ENCODE results near the gene ISG15.
A peak's percentile ranks its signal among the peaks of the same experiment; 100 is the strongest.

ISG15 gene

DNA sequence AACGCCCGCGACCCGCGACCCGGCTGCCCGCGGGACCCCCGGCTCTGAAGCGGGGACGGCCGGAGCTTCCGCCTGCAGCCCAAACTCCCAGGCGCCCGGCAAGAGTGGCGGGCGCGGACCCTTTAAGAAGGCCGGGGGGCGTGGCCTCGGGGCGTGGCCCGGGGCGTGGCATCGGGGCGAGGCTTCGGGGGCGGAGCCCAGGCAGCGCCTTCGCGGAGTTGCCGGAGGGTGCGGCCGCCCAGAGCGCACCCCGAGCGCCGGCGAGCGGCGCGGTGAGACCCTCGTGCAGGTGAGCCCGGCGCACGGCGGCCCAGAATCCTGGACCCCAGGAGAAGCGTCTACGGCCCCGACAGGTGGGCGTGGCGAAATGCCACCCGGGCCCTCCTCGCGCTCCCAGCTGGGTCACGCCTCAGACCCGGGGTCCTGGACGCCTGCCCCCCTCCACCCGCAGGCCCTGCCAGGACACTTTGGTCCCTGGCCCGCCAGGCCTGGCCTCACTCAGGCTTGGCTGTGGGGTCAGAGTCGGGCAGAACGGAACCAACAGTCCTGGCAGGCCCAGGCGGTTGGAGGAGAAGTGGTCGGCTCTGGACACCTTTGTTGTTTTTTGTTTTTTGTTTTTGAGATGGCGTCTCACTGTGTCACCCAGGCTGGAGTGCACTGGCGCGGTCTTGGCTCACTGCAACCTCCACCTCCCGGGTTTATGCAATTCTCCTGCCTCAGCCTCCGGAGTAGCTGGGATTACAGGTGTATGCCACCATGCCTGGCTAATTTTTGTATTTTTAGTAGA, 46.4 kb downstream of the ISG15 start:
- TF ChIP-seq, protein P1, sequence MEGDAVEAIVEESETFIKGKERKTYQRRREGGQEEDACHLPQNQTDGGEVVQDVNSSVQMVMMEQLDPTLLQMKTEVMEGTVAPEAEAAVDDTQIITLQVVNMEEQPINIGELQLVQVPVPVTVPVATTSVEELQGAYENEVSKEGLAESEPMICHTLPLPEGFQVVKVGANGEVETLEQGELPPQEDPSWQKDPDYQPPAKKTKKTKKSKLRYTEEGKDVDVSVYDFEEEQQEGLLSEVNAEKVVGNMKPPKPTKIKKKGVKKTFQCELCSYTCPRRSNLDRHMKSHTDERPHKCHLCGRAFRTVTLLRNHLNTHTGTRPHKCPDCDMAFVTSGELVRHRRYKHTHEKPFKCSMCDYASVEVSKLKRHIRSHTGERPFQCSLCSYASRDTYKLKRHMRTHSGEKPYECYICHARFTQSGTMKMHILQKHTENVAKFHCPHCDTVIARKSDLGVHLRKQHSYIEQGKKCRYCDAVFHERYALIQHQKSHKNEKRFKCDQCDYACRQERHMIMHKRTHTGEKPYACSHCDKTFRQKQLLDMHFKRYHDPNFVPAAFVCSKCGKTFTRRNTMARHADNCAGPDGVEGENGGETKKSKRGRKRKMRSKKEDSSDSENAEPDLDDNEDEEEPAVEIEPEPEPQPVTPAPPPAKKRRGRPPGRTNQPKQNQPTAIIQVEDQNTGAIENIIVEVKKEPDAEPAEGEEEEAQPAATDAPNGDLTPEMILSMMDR (IDR thresholded peaks at IDR 0.05; ENCODE audit: borderline replicate concordance, insufficient read depth, low read depth, low read length), result no peak
- peak overlapping the region; percentile 53 for H3K4me3 ChIP-seq (ENCODE audit: low read depth, low read length)

DNA sequence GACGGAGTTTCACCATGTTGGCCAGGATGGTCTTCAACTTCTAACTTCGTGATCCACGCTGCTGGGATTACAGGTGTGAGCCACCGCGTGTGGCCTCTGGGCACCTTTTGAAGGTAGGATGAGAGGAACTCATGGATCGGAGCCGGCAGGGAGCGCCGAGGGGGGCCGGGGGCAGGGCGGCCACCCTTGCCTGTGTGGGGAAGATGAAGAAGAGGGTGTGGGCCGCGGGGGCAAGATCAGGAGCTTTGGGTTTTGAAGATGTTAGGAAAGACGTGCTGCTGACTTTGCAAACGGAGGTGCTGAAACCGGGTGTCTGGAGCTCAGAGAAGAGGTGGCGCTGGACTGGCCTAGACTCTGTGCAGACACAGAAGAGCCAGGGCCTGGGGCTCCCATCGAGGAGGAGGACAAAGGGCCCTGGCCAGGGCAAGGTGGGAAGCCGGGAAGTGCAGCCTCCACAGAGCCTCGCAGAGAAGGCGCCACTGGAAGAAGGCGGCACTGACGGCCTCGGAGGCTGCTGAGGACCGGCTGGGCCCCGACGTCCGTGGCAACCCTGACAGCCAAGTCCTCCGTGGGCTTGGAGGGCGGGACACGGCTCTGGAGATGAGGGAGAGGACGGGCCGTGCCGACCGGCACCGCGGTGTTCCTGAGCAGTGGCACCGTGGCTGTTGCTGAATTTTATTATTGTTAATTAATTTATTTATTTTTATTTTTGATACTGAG, 47.1 kb downstream of the ISG15 start:
- TF ChIP-seq, protein P1 (IDR thresholded peaks at IDR 0.05; ENCODE audit: borderline replicate concordance, insufficient read depth, low read depth, low read length), result no peak
- H3K4me3 ChIP-seq (ENCODE audit: low read depth, low read length), result no peak overlapping the region

DNA sequence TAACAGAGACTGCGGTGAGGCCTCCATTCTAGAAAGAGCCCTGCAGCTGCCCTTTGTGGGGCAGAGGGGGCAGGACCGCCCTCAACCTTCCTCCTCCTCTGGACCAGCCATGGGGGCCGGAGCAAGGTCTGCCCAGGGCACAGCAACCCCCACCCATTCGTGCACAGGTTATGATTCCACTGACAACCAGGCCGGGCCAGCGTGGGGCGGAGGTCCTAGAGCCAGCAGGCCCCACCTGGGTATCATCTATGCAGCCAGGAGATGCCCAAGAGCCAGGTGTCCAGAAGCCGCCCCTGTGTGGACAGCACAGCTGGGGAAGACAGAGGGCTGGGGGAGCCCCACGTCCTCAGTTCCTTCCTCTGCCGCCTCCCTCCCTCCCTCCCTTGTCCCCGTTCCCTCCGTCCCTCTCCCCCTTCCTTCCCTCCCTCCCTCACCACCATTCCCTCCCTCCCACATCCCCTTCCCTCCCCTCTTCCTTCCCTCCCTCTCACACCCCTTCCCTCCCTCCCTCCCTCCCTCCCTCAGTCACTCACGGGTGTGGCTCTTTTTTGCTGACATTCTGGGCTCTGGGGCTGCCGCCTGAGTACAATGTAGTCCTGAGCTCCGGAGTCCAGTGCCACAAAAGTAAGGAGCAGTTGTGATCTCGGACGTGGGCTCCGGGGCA, 48.5 kb downstream of the ISG15 start:
- TF ChIP-seq, protein P1 (IDR thresholded peaks at IDR 0.05; ENCODE audit: borderline replicate concordance, insufficient read depth, low read depth, low read length), result no peak
- no peak overlapping the region for H3K4me3 ChIP-seq (ENCODE audit: low read depth, low read length)

DNA sequence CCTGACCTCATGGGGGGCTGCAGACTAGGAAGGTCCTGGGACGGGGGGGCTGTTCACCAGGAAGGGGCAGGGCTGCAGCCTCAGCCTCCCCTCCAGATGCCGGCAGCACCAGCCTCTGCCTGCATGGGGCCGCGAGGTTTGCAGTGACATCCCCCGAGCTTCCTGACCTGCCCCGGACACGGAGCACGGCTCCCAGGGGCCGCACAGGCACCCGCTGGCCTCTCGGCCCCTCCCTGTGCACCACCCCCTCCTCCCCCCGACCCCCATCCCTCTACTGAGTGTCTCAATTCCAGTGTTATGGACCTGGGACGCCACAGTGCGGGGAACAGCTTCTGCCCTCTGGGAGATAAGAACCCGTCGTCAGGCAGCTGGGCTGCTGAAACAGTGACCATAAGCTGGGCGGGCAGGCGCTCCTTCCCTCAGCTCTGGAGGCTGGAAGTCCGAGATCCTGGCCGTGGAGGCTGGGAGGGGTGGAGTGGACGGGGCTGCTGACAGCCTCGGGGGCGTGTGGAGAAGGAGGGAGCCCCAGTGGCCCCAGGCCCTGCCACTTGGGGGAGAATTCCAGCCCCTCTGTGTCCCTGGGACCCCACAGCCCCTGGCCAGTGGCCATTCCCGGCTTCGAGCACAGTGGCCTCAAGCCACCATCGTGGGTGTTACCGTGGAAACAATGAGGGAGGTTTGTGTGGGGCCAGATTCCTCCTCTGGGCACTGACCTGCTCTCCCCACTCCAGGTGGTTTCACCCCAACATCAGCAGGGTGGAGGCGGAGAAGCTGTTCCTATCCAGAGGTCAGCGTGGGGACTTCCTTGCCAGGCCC, 49.3 kb downstream of the ISG15 start:
- no peak overlapping the region for H3K4me3 ChIP-seq (ENCODE audit: low read depth, low read length)

GRCh38 chr1:1063261-1063944, 50.1 kb downstream of the ISG15 start:
- H3K4me3 ChIP-seq (ENCODE audit: low read depth, low read length), result peak overlapping the region; percentile 54
- TF ChIP-seq, protein P1 (IDR thresholded peaks at IDR 0.05; ENCODE audit: borderline replicate concordance, insufficient read depth, low read depth, low read length), result no peak

More for the DNA sequence above, 49.3 kb downstream of the ISG15 start:
- TF ChIP-seq, protein P1 (IDR thresholded peaks at IDR 0.05; ENCODE audit: borderline replicate concordance, insufficient read depth, low read depth, low read length), result no peak

Data from GM12875 (cell line).